Mucosa of rectum (tissue), 2 donors: Measurements from ENCODE around the gene CACNA1I.

Experiments used
- H3K27ac ChIP-seq, 2 donors: one replicate each; pipeline ENCODE4 v1.7.0; 2013; ENCODE audit warnings: inconsistent platforms in 2 of 2, low read depth in 2 of 2, low read length in 2 of 2
- H3K27me3 ChIP-seq, 2 donors: one replicate each; pipeline ENCODE4 v1.7.0; 2013; ENCODE audit warnings: low read length in 2 of 2; ENCODE audit not compliant: control insufficient read depth in 2 of 2, insufficient read depth in 2 of 2
- H3K36me3 ChIP-seq, 2 donors: one replicate each; pipeline ENCODE4 v1.7.0; 2013; ENCODE audit warnings: low read length in 2 of 2; ENCODE audit not compliant: control insufficient read depth in 2 of 2, insufficient read depth in 2 of 2
- H3K4me1 ChIP-seq, 2 donors: one replicate each; pipeline ENCODE4 v1.7.0; 2013; ENCODE audit warnings: low read length in 2 of 2, mild to moderate bottlenecking in 1 of 2; ENCODE audit not compliant: control insufficient read depth in 2 of 2, insufficient read depth in 2 of 2
- H3K4me3 ChIP-seq, 2 donors: one replicate each; pipeline ENCODE4 v1.7.0; 2013; ENCODE audit warnings: low read length in 2 of 2
- H3K9ac ChIP-seq, 2 donors: one replicate each; pipeline ENCODE4 v1.7.0; 2013; ENCODE audit warnings: low read length in 2 of 2, low read depth in 1 of 2, mild to moderate bottlenecking in 1 of 2
- H3K9me3 ChIP-seq, 2 donors: one replicate each; pipeline ENCODE4 v1.7.0; 2013; ENCODE audit warnings: low read length in 2 of 2; ENCODE audit not compliant: control insufficient read depth in 2 of 2
- donor health status: healthy.
- donor health status: Normal muscosa, but diverticular disease.

The CACNA1I gene

GRCh38 chr22:39630721-39631120 lies 60.2 kb downstream of the CACNA1I start:
- no peaks in the 10 kb centered on the region for H3K4me1 ChIP-seq
- H3K4me3 ChIP-seq: no peak overlapping the region
- H3K9me3 ChIP-seq: no peaks in the 10 kb centered on the region
- no peak overlapping the region for H3K27ac ChIP-seq
- H3K27me3 ChIP-seq: peaks cover 7 to 9% of the 10 kb centered on the region in 2 donors
- no peaks in the 10 kb centered on the region for H3K36me3 ChIP-seq
- H3K9ac ChIP-seq: no peak overlapping the region

DNA sequence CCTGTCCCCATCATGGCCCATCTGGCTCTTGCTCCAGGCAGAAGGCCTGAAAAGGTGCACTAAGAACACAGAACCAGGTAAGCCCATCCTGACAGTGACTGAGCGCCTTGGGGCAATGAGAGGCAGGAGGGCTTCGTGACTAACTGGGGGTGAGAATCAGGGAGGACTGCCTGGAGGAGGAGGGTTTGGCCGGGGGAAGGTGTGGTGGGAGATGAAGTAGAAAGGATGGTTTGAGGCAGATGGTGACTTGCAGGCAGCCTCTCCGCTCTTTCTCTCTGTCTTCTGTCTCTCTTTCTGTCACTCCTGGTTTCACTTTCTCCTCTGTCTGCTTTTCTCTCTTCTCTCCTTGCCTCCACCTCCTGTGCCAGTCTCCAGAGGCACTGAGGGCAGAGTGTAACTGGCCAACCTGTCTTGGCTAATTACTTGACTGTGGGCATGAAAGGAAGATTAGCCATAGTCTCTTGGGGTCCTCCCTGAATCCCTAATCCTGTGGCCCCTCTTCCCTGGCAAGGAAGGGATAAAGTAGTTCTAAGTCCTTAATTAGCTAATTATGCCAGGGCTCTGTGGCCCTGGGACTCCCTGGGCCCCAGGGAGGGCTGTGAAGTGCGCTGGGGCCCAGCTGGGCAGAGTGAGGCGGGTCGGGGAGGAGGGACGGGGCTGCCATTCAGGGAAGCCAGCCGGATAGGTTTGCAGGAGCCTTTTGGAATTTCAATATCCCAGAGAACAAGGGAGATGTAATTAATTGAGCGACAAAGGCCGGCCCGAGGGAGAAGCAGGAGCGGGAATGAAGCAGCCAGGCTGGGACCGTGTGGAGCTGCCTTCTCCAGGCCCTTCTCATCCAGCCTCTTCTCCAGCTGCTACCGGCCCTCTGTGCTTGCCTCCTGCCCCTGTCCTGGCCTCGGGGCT lies 61.1 kb downstream of the CACNA1I start:
- Histone ChIP-seq H3K36me3 (no peaks in the 10 kb centered on the region), H3K9me3 (no peaks in the 10 kb centered on the region), H3K27ac (no peak overlapping the region), H3K9ac (no peak overlapping the region), H3K4me3 (no peak overlapping the region), H3K27me3 (peaks cover 5 to 9% of the 10 kb centered on the region in 2 donors), H3K4me1 (no peaks in the 10 kb centered on the region)

GRCh38 chr22:39634530-39635405 lies 64.2 kb downstream of the CACNA1I start:
- Histone ChIP-seq H3K9ac (no peak overlapping the region), H3K4me3 (no peak overlapping the region), H3K27ac (no peak overlapping the region), H3K9me3 (no peaks in the 10 kb centered on the region), H3K4me1 (no peaks in the 10 kb centered on the region), H3K36me3 (no peaks in the 10 kb centered on the region), H3K27me3 (peaks cover 0 to 9% of the 10 kb centered on the region in 2 donors)

DNA sequence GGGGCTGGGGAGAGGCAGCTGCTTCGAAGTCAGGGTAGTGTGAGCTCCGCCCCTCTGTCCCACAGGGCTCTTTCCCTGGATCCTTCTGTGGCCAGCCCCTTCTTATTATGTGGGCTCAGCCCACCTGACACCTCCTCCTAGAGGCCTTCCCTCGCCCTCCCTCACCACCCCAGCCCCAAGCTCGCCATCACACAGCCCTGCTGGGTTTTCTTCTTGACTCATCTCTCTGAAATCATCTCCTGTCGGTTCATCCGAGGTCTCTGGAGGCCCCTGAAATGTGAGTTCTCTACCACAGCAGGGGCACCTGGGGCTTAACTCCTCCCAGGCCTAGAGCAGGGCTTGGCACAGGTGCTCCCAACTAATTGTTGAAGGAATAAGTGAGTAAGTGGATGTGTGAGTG lies 65.2 kb downstream of the CACNA1I start:
- Histone ChIP-seq H3K36me3 (no peaks in the 10 kb centered on the region), H3K9ac (no peak overlapping the region), H3K4me1 (no peaks in the 10 kb centered on the region), H3K27ac (no peak overlapping the region), H3K27me3 (peaks cover 0 to 7% of the 10 kb centered on the region in 2 donors), H3K4me3 (no peak overlapping the region), H3K9me3 (no peaks in the 10 kb centered on the region)

DNA sequence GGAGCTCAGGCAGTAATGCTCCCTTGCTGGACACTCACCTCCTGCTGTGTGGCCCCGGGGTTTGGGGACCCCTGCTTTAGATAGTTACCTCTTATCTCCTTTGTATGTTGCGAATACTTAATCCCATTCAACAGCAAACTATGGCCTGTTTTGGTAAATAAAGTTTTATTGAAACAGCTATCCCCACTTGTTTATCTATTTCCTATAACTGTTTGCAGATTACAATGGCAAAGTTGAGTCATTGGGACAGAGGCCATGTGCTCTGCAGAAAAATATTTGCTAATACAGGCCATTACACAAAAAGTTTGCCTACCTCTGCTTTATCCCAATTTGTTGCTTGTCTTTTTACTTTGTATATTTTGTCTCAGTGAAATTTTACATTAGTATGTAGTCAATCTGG lies 68.4 kb downstream of the CACNA1I start:
- H3K27me3 ChIP-seq: no peaks in the 10 kb centered on the region
- no peaks in the 10 kb centered on the region for H3K9me3 ChIP-seq
- H3K4me3 ChIP-seq: no peak overlapping the region
- no peak overlapping the region for H3K9ac ChIP-seq
- no peak overlapping the region for H3K27ac ChIP-seq
- H3K36me3 ChIP-seq: no peaks in the 10 kb centered on the region
- H3K4me1 ChIP-seq: no peaks in the 10 kb centered on the region

DNA sequence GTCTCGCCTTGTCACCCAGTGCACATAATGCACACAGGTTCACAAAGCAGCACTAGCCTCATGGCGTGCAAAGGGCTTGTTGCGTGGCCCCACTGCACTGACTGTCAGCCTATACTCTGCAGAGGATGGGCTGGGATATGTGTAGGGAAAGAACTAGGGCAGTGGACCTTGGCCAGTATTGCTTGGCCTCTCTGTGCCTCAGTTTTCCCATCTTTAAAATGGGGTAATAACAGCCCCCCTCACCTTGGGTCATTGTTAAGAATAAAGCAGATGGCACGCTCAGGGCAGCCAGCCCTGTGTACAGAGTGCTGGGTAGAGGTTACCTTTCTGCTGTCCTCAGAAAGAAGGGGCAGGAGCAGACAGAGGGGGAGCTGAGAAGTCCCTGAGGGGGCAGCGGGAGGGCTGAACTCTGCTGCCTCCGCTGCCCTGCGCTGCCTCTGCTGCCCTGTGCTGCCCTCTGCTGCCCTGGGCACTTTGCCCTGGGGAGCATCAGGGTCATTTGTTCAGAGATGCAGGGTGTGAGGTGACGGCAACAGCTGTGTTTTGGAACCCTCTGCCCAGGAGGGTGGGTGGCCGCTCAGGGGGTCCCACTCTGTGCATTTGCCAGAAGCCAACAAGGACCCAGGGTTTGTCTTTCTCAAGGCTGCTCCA lies 71.2 kb downstream of the CACNA1I start:
- H3K4me3 ChIP-seq: no peak overlapping the region
- H3K36me3 ChIP-seq: no peaks in the 10 kb centered on the region
- H3K27me3 ChIP-seq: no peaks in the 10 kb centered on the region
- H3K27ac ChIP-seq: no peak overlapping the region
- no peak overlapping the region for H3K9ac ChIP-seq
- H3K9me3 ChIP-seq: no peaks in the 10 kb centered on the region
- H3K4me1 ChIP-seq: no peaks in the 10 kb centered on the region

DNA sequence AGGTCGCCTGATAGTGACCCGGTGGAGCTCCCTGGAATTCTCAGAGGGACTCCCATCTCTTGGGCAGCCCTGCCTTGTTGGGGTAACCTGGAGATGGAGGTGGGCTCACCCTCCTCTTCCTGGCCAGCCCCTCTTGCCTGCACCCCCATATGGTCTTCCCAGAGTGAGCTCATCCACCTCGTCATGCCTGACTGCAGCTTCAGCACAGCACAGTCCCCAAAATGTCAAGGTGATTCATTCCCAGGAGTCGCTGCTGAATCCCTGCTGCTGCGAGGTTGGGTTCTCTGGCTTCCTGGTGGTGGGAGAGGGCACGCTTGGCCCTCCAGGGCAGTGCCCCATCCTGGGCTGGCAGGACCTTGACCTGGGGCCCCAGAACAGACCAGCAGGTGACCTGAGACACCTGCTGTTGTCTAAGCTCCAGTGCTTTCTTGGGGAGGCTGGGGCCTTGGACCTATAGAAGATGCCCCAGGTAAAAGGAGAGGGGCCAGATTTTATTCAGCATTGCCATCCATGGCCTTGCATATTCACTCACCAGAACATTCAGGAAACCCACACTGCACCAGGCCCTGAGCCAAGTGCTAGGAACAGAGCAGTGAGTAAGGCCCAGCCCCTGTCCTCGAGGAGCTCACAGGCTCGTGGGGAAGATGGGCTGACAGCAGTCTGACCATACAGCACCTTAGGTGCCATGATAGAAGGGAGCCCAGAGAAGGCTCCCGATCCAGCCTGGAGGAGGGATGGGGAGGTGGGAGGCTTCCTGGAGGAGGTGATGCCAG lies 72.9 kb downstream of the CACNA1I start:
- H3K9me3 ChIP-seq: no peaks in the 10 kb centered on the region
- no peaks in the 10 kb centered on the region for H3K36me3 ChIP-seq
- no peaks in the 10 kb centered on the region for H3K4me1 ChIP-seq
- no peak overlapping the region for H3K4me3 ChIP-seq
- no peak overlapping the region for H3K27ac ChIP-seq
- H3K9ac ChIP-seq: no peak overlapping the region
- peaks cover 0 to 2% of the 10 kb centered on the region in 2 donors for H3K27me3 ChIP-seq

- H3K4me3 ChIP-seq: no peak overlapping the region
- no peaks in the 10 kb centered on the region for H3K4me1 ChIP-seq
- H3K27ac ChIP-seq: no peak overlapping the region
- peaks cover 0 to 2% of the 10 kb centered on the region in 2 donors for H3K27me3 ChIP-seq
- H3K9ac ChIP-seq: no peak overlapping the region
- no peaks in the 10 kb centered on the region for H3K9me3 ChIP-seq
- no peaks in the 10 kb centered on the region for H3K36me3 ChIP-seq
These were observed 75.0 kb downstream of the CACNA1I start for GRCh38 chr22:39645532-39645931.

DNA sequence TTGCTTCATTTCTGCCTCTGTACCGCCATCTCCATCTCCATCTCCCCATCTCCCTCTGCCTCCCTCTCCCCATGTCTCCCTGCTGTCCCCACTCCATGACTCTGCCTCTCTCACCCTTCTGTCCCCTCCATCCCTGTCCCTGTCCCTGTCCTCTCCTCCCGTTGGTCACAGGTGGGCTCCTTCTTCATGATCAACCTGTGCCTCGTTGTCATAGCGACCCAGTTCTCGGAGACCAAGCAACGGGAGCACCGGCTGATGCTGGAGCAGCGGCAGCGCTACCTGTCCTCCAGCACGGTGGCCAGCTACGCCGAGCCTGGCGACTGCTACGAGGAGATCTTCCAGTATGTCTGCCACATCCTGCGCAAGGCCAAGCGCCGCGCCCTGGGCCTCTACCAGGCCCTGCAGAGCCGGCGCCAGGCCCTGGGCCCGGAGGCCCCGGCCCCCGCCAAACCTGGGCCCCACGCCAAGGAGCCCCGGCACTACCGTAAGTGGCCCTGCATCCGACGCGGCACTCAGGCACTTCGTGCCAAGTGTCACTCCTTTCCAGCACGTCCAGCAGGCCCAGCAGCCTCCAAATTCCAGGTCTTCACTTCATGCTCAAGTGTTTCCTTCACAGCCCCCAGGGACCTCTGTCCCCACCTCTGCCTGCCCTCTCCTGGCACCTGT lies 76.0 kb downstream of the CACNA1I start:
- Histone ChIP-seq H3K27me3 (peaks cover 0 to 2% of the 10 kb centered on the region in 2 donors), H3K4me3 (no peak overlapping the region), H3K9me3 (no peaks in the 10 kb centered on the region), H3K36me3 (no peaks in the 10 kb centered on the region), H3K27ac (no peak overlapping the region), H3K4me1 (no peaks in the 10 kb centered on the region), H3K9ac (no peak overlapping the region)
